Memory B cell (primary cell): ENCODE results near the gene PLPP3.
A peak's percentile ranks its signal among the peaks of the same experiment; 100 is the strongest.

Experiments
- ATAC-seq: fragments of 150-1000 bp; cut with Tn5 transposase; 2 replicates; pipeline ENCODE4 v1.10.0; 2021; ENCODE audit warnings: low read depth, mild to moderate bottlenecking, moderate library complexity
- DNase-seq, 2 donors: peaks; one replicate each; pipeline ENCODE4 v3.0.0; 2022; ENCODE audit warnings: low spot score in 2 of 2
- H3K27ac Mint-ChIP-seq: one replicate; pipeline ENCODE4 v1.8.0; 2022; ENCODE audit warnings: mild to moderate bottlenecking, moderate library complexity, mixed read lengths
- H3K27me3 Mint-ChIP-seq: one replicate; pipeline ENCODE4 v1.8.0; 2022; ENCODE audit warnings: mixed read lengths
- H3K36me3 Mint-ChIP-seq: one replicate; pipeline ENCODE4 v1.8.0; 2022; ENCODE audit warnings: mild to moderate bottlenecking, mixed read lengths
- H3K4me1 Mint-ChIP-seq: one replicate; pipeline ENCODE4 v1.8.0; 2022; ENCODE audit warnings: mixed read lengths
- H3K4me3 Mint-ChIP-seq: one replicate; pipeline ENCODE4 v1.8.0; 2022; ENCODE audit warnings: mild to moderate bottlenecking, moderate library complexity, mixed read lengths
- H3K9me3 Mint-ChIP-seq: one replicate; pipeline ENCODE4 v1.8.0; 2022; ENCODE audit warnings: mixed read lengths

Gene PLPP3

GRCh38 chr1:56569661-56570060 is 9.7 kb downstream of the PLPP3 start:
- DNase-seq (no peak), ATAC-seq (no peak)
- no peak overlapping the region for H3K4me3 Mint-ChIP-seq
- no peaks in the 10 kb centered on the region for H3K36me3 Mint-ChIP-seq
- H3K27ac Mint-ChIP-seq, result no peak overlapping the region
- no peaks in the 10 kb centered on the region for H3K27me3 Mint-ChIP-seq
- no peaks in the 10 kb centered on the region for H3K9me3 Mint-ChIP-seq
- H3K4me1 Mint-ChIP-seq, result peaks cover 22% of the 10 kb centered on the region

- H3K27me3 Mint-ChIP-seq, result no peaks in the 10 kb centered on the region
- no peaks in the 10 kb centered on the region for H3K36me3 Mint-ChIP-seq
- DNase-seq, result no peak
- ATAC-seq, result no peak
- H3K9me3 Mint-ChIP-seq, result no peaks in the 10 kb centered on the region
- peaks cover 23% of the 10 kb centered on the region for H3K4me1 Mint-ChIP-seq
- no peak overlapping the region for H3K4me3 Mint-ChIP-seq
- no peak overlapping the region for H3K27ac Mint-ChIP-seq
These were observed 12.4 kb downstream of the PLPP3 start for GRCh38 chr1:56566994-56567393.

- Mint-ChIP-seq H3K27ac (no peak overlapping the region), H3K9me3 (no peaks in the 10 kb centered on the region), H3K4me1 (peaks cover 23% of the 10 kb centered on the region), H3K36me3 (no peaks in the 10 kb centered on the region), H3K4me3 (no peak overlapping the region), H3K27me3 (no peaks in the 10 kb centered on the region)
- no peak for DNase-seq
- ATAC-seq, result no peak
These were observed 13.2 kb downstream of the PLPP3 start for GRCh38 chr1:56566061-56566744.

GRCh38 chr1:56564615-56565014 is 14.7 kb downstream of the PLPP3 start:
- no peaks in the 10 kb centered on the region for H3K36me3 Mint-ChIP-seq
- no peak for ATAC-seq
- H3K27me3 Mint-ChIP-seq, result no peaks in the 10 kb centered on the region
- H3K4me3 Mint-ChIP-seq, result no peak overlapping the region
- H3K4me1 Mint-ChIP-seq, result peaks cover 22% of the 10 kb centered on the region
- DNase-seq, result no peak
- no peaks in the 10 kb centered on the region for H3K9me3 Mint-ChIP-seq
- H3K27ac Mint-ChIP-seq, result peak overlapping the region; percentile 65

- H3K36me3 Mint-ChIP-seq, result no peaks in the 10 kb centered on the region
- ATAC-seq, result no peak
- H3K27me3 Mint-ChIP-seq, result no peaks in the 10 kb centered on the region
- DNase-seq, result no peak
- H3K27ac Mint-ChIP-seq, result no peak overlapping the region
- peaks cover 21% of the 10 kb centered on the region for H3K4me1 Mint-ChIP-seq
- no peak overlapping the region for H3K4me3 Mint-ChIP-seq
- no peaks in the 10 kb centered on the region for H3K9me3 Mint-ChIP-seq
These were observed 15.8 kb downstream of the PLPP3 start for GRCh38 chr1:56563568-56563967.

- no peaks in the 10 kb centered on the region for H3K27me3 Mint-ChIP-seq
- H3K4me1 Mint-ChIP-seq, result peaks cover 23% of the 10 kb centered on the region
- no peaks in the 10 kb centered on the region for H3K36me3 Mint-ChIP-seq
- no peaks in the 10 kb centered on the region for H3K9me3 Mint-ChIP-seq
- no peak overlapping the region for H3K27ac Mint-ChIP-seq
- no peak for ATAC-seq
- no peak for DNase-seq
- no peak overlapping the region for H3K4me3 Mint-ChIP-seq
These were observed 16.4 kb downstream of the PLPP3 start for GRCh38 chr1:56562891-56563452.

- Mint-ChIP-seq H3K27ac (no peak overlapping the region), H3K9me3 (no peaks in the 10 kb centered on the region), H3K4me1 (peaks cover 23% of the 10 kb centered on the region), H3K4me3 (no peak overlapping the region), H3K27me3 (no peaks in the 10 kb centered on the region), H3K36me3 (no peaks in the 10 kb centered on the region)
- DNase-seq, result no peak
- peak; percentile 29 for ATAC-seq
These were observed 17.9 kb downstream of the PLPP3 start for GRCh38 chr1:56561227-56562019.

GRCh38 chr1:56557746-56558145 is 21.6 kb downstream of the PLPP3 start:
- no peak overlapping the region for H3K27ac Mint-ChIP-seq
- H3K4me3 Mint-ChIP-seq, result no peak overlapping the region
- no peak for DNase-seq
- H3K9me3 Mint-ChIP-seq, result no peaks in the 10 kb centered on the region
- H3K36me3 Mint-ChIP-seq, result no peaks in the 10 kb centered on the region
- H3K4me1 Mint-ChIP-seq, result peaks cover 19% of the 10 kb centered on the region
- ATAC-seq, result no peak
- H3K27me3 Mint-ChIP-seq, result no peaks in the 10 kb centered on the region

GRCh38 chr1:56555448-56555847 is 23.9 kb downstream of the PLPP3 start:
- DNase-seq (no peak), ATAC-seq (no peak)
- Mint-ChIP-seq H3K27ac (no peak overlapping the region), H3K4me3 (no peak overlapping the region), H3K4me1 (peaks cover 15% of the 10 kb centered on the region), H3K9me3 (no peaks in the 10 kb centered on the region), H3K36me3 (no peaks in the 10 kb centered on the region), H3K27me3 (no peaks in the 10 kb centered on the region)

- H3K36me3 Mint-ChIP-seq, result no peaks in the 10 kb centered on the region
- ATAC-seq (no peak), DNase-seq (no peak)
- no peaks in the 10 kb centered on the region for H3K27me3 Mint-ChIP-seq
- no peak overlapping the region for H3K4me3 Mint-ChIP-seq
- H3K27ac Mint-ChIP-seq, result no peak overlapping the region
- H3K9me3 Mint-ChIP-seq, result no peaks in the 10 kb centered on the region
- peaks cover 9% of the 10 kb centered on the region for H3K4me1 Mint-ChIP-seq
These were observed 26.3 kb downstream of the PLPP3 start for GRCh38 chr1:56553046-56553445.

GRCh38 chr1:56552349-56552748 is 27.0 kb downstream of the PLPP3 start:
- Mint-ChIP-seq H3K4me1 (peaks cover 9% of the 10 kb centered on the region), H3K27ac (no peak overlapping the region), H3K27me3 (no peaks in the 10 kb centered on the region), H3K4me3 (no peak overlapping the region), H3K36me3 (no peaks in the 10 kb centered on the region), H3K9me3 (no peaks in the 10 kb centered on the region)
- ATAC-seq (no peak), DNase-seq (no peak)

GRCh38 chr1:56551691-56552090 is 27.7 kb downstream of the PLPP3 start:
- Mint-ChIP-seq H3K4me1 (peaks cover 9% of the 10 kb centered on the region), H3K27me3 (no peaks in the 10 kb centered on the region), H3K4me3 (no peak overlapping the region), H3K36me3 (no peaks in the 10 kb centered on the region), H3K27ac (no peak overlapping the region), H3K9me3 (no peaks in the 10 kb centered on the region)
- DNase-seq (no peak), ATAC-seq (no peak)

GRCh38 chr1:56550859-56551188 is 28.5 kb downstream of the PLPP3 start:
- H3K27me3 Mint-ChIP-seq, result no peaks in the 10 kb centered on the region
- no peaks in the 10 kb centered on the region for H3K9me3 Mint-ChIP-seq
- no peak overlapping the region for H3K4me3 Mint-ChIP-seq
- no peaks in the 10 kb centered on the region for H3K36me3 Mint-ChIP-seq
- H3K4me1 Mint-ChIP-seq, result peaks cover 5% of the 10 kb centered on the region
- H3K27ac Mint-ChIP-seq, result no peak overlapping the region
- DNase-seq (no peak), ATAC-seq (no peak)

GRCh38 chr1:56550138-56550858 is 29.1 kb downstream of the PLPP3 start:
- no peaks in the 10 kb centered on the region for H3K36me3 Mint-ChIP-seq
- DNase-seq (no peak), ATAC-seq (no peak)
- H3K27ac Mint-ChIP-seq, result no peak overlapping the region
- H3K9me3 Mint-ChIP-seq, result no peaks in the 10 kb centered on the region
- no peak overlapping the region for H3K4me3 Mint-ChIP-seq
- H3K27me3 Mint-ChIP-seq, result no peaks in the 10 kb centered on the region
- H3K4me1 Mint-ChIP-seq, result peaks cover 4% of the 10 kb centered on the region
